HG02623 (cell line): ENCODE data around the gene NR2F1.

ENCODE experiments used
- ATAC-seq: cut with Tn5 transposase; IDR thresholded peaks from one replicate; pipeline ENCODE4 v1.9.1; 2021; ENCODE audit warnings: moderate library complexity; ENCODE audit not compliant: unreplicated experiment

The NR2F1 gene

DNA sequence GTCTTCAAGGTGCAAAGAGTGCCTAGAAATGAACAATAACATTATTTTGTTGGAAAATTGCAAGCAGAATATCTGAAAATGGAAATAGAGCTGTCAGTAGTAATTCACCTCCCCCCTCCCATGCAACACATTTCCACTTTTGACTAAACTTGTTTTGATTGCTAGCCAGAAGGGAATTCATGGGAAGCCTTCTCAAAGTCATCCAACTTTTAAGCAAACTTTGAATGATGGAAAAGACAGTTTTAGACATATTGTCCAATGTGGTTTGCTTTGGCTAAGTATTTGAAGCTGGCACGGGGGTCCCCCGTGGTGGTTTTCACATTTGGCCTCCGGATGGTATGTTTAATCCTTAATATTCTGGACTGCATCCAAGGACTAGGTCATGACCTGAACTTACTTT, 7.5 kb downstream of the NR2F1 start:
- no peak for ATAC-seq

- ATAC-seq: no peak
Measured at GRCh38 chr5:93591323-93591945, 8.4 kb downstream of the NR2F1 start.

- ATAC-seq: no peak
Measured at GRCh38 chr5:93592883-93593282, 9.9 kb downstream of the NR2F1 start.

DNA sequence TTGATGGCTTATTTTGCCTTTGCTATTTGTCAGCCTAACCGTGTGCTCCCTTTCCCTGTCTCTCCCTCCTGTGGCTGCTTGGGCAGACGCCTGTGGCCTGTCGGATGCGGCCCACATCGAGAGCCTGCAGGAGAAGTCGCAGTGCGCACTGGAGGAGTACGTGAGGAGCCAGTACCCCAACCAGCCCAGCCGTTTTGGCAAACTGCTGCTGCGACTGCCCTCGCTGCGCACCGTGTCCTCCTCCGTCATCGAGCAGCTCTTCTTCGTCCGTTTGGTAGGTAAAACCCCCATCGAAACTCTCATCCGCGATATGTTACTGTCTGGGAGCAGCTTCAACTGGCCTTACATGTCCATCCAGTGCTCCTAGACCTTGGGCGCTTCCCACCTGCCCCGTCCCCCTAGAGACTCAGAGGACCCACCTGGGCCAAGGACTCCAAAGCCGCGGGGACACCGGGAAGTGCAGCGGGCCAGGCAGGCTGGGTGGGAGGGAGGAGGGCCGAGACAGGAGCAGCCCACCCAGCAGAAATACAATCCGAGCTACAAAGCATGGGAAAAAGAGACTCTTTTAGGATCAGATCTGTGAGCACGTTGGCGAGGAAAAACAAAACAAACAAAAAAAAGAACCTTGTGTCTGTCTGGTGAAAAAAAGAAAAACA, 10.6 kb downstream of the NR2F1 start:
- ATAC-seq: no peak

GRCh38 chr5:93594591-93595419, 11.8 kb downstream of the NR2F1 start:
- no peak for ATAC-seq

DNA sequence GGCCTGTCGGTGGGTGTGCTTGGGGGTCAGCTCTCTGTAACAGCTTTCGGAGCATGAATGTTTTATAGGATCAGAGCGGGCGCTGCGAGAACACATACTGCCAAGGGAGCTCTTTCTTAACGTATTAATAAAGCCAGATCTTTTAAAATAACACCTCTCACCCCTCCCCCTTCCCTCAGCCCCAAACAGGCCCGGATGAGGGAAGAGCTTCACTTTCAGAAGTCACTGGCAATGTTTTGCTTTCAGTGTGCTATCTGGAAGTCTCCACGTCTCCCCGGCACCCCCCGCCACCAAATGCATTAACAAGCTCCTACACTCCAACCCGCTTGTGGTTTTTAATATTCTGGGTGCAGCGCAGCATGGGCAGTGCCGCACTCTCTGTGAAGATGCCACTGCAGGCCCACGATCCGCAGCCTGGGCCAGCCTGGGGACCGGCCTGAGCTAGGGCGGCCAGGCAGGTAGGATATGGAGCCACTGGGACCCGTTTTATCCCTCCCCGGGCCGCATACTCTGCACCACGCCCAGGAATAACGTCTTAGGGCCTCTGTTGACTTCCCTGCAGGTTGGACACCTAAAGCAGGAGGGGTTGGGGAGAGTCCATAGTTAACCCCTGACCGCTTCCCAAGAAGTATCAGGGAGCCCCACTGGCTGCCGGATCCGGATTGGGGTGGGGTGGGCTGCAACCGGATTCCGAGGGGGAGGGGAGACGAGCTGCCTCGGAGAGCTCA, 12.6 kb downstream of the NR2F1 start:
- no peak for ATAC-seq

DNA sequence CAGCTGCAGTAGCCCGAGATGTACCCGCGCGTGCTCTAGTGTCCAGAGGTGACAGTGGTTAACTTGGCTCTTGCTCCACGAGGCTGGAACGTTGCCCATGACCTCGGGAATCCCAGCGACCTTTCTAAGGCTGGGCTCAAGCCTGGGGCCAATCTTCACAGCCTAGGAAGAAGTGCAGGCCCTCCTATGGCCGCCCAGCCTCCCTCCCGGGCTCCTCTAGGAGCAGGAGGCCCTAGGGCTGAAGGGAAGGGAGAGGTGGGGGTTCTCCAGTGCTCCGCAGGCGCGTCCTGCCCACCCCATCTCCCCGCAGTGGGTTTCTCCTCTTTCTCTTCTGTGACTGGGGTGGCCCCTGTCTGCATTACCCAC, 13.3 kb downstream of the NR2F1 start:
- no peak for ATAC-seq

- no peak for ATAC-seq
Measured at GRCh38 chr5:93596676-93597490, 13.9 kb downstream of the NR2F1 start.

- no peak for ATAC-seq
Measured at GRCh38 chr5:93598091-93599000, 15.3 kb downstream of the NR2F1 start.

DNA sequence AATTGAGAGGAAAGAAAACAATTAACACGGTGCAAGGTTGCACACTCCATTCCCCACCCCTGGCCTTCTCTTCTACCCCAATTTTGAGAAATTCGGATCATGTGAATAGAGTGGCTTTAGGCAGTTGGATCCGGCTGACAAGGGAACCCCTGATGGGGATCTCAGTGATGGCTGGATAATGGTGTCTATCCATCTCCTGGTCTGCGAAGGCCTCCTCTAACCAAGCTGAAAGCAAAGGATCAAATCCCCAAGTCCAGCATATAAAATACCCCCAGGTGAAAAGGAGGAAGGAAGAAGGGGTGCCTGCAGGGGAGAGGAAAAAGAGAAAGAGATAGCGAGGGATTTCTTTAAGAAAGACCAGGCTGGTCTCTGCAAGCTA, 16.0 kb downstream of the NR2F1 start:
- ATAC-seq: no peak

DNA sequence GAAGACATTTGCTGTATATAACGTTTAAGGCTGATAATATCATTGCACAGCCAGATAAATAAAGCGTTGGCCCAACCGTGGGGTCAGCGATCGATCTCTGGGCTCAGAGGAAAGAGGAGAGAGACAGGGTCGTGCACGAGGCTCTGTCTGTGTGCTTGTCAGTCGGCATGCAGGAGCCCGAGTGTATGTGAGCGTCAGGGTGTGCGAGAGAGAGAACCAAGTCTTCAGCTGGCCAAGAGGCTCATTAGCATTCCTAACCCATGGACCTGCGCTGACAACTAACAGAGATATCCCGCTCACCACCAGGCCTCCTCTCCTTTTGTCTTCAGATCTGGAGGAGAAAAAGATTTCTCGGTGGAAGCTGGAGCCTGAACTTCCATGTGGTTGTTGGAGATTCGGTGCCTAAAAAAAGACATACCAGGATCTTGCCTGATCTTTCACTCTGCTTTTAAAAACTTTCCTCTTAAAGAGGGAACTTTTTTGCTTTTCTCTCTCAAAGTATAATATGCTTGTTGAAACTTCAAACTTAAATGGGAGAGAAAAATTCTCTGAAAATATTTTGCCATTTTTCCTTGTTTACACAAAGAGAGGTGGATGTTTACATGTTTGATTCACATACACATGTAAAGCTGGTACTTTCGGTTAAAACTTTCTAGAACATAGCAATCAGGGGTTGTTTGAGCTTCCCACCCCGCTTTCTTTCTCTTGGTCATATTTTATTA, 16.5 kb downstream of the NR2F1 start:
- ATAC-seq: no peak

GRCh38 chr5:93600409-93601070, 17.5 kb downstream of the NR2F1 start:
- ATAC-seq: no peak

GRCh38 chr5:93601071-93601801, 18.2 kb downstream of the NR2F1 start:
- no peak for ATAC-seq

DNA sequence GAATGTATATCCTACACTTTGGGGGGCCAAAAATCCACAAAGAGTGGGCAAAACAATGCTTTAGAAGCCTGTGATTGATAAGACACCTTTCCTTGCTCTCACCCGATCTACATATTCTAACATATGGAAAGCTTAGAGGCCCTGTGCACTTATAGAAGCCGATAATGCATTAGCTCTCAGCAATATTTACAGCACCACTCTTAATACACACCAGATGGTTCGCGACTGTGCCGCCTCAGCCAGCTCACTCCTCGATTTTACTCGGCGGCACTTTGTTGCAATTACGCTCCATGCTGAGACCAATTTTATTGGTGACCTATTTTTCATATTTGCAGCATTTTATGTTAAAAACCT, 18.8 kb downstream of the NR2F1 start:
- no peak for ATAC-seq

- ATAC-seq: no peak
Measured at GRCh38 chr5:93602241-93603077, 19.4 kb downstream of the NR2F1 start.

- ATAC-seq: no peak
Measured at GRCh38 chr5:93603078-93603792, 20.2 kb downstream of the NR2F1 start.
